ENCODE data around the gene RBM47.
"Not testable (repeated sequence)": the region's sequence is repeated elsewhere in the genome, so short reads cannot be mapped to it uniquely, and the experiment has no call there.

Gene RBM47

DNA sequence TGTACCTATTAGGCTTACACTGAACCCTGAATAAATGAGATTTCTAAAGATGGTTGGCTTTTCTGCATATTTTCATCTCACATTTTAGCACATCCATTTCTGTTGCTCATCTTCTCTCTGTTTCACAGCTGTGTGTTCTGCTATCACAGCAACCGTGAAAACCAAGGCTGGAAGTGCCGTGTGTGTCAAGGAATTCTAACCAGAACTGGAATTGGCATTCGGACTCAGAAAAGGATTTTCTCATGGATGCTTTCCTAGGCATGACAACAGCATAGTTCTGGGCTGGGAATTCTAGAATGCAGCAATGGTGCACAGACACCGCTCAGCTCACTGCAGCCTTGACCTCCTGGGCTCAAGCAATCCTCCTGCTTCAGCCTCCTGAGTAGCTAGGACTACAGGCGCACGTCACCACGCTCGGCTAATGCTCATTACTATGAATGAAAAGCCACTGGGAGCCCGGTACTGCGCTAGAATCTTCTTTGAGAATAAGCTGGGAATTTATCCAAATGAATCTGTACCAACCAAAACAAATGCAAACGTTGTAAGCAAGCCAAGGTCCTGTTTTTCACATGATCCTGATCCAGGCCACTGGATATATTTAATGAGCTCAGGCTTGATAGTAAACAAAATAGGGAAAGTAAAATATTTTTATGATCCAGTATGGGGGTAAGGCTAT, 105.2 kb downstream of the RBM47 start:
- no peak for DNase-seq

DNA sequence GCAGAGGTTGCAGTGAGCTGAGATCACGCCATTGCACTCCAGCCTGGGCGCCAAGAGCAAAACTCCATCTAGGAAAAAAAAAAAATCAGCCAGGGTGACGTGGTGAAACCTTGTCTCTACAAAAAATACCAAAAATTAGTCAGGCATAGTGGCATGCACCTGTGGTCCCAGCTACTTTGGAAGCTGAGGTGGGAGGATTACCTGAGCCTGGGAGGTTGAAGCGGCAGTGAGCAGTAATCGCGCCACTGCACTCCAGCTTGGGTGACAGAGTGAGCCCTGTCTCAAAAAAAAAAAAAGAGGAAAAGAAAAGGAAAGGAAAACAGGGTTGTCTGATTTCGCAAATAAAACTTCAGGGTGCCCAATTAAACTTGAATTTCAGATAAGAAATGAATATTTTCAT, 106.1 kb downstream of the RBM47 start:
- no peak for DNase-seq

DNA sequence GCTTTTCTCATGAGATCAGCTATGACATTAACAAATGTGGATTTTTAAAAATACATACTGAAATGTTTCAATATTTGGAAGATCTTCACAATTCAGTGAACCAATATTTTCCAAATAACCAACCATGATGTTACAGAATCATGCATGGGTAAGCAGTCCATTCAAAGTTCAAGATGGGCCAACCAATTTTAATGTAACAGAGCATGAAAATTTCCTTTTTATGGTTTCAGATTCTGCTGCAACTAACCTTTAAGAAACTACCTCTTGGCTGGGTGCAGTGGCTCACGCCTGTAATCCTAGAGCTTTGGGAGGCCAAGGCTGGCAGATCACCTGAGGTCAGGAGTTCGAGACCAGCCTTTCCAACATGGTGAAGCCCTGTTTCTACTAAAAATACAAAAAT, 107.7 kb downstream of the RBM47 start:
- DNase-seq, result no peak

DNA sequence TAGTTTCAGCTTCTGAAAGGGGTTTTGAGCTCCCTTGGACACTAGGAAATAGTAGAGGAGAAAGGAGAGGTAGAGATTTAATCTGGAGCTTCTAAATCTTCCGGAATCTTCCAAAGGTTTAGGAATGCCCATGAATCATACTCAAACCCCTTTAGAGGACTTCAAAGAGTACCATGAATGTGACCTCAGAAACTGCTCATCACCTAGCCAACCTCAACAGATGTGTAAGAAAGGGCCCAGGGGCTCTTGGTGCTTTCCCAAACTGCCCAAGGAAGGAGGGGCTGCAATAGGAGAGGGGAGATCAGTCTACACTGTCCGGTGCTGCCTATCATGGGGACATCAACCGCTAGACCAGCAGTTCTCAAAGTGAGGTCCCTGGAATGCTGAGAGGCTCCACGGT, 109.1 kb downstream of the RBM47 start:
- peak; percentile 63 for DNase-seq

DNA sequence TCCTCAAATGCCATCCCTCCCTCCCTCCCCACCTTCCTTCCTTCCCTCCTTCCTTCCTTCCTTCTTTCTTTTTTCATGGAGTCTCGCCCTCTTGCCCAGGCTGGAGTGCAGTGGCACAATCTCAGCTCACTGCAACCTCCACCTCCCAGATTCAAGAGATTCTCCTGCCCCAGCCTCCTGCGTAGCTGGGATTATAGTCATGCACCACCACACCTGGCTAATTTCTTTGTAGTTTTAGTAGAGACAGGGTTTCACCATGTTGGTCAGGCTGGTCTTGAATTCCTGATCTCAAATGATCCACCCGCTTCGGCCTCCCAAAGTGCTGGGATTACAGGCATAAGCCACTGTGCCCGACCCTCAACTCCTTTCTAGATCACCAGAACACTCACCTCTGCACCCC, 112.6 kb downstream of the RBM47 start:
- DNase-seq, result not testable (repeated sequence)

DNA sequence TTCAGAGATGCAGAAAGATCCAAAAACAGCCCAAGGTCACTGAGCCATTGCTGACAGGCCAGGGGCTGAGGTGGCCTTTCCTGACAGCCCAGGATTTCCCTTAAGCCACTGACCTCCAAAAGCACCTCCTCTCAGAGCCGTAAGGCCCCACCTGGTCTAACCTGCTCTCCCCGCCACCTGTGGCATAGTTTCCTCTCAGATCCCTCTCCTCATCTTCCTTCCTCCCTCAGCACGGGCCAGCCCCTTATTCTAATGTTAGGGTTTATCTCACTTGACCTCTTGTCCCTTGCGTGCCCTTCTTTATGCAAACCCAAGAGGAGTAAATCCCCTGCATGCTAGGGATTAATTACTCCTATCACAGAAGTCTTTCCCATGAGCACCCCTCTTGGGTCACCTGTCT, 113.0 kb downstream of the RBM47 start:
- no peak for DNase-seq

DNA sequence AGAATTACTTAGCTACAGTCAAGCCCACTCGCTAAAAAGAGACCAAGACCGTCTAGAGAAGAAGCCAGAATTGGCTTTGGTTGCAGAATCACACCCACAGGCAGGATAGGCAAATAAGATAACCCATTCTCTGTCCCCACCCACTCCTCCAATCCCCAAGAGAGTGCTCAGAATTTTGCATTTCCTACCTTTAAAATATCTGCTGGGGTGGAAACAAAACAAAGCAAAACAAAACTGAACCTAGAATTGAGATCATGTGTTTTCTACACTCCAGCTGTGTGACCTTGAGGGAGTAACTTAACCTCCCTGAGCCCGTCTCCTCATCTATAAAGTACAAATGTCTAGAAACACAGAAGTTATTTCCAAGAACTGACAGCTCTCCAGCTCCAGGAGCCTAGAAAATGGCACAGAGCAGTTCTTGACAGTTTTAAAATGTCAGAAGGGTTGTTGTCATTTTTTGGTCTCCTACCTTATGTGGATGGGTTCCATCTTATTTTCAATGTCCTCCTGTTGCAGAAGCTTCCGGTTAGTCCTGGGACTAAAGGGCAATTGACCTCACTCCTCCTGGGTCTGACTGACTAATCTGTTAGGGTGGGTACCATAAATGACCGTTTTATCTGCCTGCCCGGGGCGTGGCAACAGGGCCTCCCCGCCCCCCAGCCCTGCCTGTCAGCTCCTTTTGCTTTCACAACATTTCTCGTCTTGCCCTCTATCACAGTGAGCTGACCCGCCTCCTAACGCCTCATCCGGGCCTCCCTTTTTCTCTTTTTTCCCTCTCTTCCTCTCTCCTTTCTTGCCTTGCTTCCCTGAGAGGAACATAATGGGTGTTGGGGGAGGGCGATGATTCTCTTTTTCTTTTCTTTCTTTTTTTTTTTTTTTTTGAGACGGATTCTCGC, 114.0 kb downstream of the RBM47 start:
- peak; percentile 64 for DNase-seq

DNA sequence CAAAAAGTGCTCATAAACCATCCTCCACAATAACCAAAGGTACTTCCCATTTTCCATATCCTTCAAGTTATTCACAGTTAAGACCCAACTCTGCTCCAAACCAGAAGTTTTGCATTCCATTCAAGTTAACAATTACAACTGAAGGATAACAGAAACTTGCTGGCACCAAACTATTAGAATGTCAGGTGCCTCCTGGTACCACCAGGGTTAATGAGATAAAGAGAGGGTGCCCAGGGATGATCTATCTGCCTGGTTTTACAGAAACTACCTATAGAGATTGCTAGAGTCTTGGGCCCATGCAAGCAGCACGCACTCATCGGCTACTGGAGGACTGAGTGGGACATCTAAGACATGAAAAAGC, 114.6 kb downstream of the RBM47 start:
- DNase-seq, result no peak

DNA sequence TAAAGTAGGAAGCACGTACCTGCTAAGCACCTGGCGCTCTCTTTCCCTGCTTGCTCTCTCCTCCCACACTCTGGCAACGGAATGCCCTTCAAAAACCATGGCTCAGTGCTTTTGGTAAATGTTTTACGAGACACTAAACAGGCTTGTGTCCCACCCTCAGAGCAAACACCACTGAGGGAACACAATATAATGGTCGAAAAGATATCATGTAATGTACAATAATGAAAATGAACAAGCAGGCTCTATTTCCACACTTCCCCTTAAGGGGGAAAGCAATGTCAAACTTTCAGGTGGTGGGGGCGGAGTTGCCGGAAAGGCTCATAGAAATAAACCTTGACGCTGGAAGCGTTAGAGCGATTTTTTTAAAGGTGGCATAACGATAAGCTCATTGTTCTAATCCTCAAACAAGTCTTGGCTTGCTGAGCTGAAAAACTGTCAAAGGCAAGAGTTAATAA, 115.1 kb downstream of the RBM47 start:
- no peak for DNase-seq

DNA sequence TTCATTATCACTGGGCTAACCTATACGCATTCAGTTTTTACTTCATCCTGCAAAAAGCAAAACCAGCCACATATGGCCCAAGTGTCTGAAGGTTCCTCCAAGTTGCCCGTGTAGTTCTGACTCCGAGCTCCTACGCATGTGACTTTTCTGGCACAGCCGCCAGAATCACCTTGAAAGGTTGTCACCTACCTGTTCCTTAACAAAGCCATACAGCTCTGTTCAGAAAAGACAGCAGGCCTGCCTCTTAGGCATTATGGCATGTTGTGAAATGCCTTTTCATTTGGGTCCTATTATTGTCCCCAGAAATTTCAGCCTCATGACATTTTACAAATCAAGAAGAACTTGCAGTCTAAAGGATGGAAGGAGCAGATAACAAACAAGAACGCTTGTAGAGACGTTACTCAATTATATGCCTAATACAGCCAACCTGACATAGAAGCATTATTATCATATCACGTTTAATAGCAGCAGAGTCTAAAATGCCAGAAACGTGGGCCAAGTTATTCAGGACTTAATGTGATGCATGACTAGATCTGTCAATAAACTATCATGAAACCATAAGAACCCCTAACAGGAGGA, 118.5 kb downstream of the RBM47 start:
- no peak for DNase-seq

DNA sequence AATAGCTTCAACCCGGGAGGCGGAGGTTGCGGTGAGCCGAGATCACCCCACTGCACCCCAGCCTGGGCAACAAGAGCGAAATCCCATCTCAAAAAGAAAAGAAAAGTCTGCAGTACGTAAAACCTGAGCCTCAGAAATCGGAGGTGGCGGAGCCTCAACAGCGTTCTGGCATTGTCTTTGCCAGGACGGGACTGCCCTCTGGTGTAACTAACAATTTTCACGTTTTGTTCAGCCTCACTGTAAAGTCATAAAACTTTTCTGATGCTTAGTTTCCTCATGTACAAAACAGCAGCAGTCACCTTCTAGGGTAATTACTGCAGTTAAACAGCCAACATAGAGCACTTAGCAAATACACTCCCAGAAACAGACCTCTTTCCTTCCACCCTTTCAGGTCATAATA, 121.7 kb downstream of the RBM47 start:
- no peak for DNase-seq

DNA sequence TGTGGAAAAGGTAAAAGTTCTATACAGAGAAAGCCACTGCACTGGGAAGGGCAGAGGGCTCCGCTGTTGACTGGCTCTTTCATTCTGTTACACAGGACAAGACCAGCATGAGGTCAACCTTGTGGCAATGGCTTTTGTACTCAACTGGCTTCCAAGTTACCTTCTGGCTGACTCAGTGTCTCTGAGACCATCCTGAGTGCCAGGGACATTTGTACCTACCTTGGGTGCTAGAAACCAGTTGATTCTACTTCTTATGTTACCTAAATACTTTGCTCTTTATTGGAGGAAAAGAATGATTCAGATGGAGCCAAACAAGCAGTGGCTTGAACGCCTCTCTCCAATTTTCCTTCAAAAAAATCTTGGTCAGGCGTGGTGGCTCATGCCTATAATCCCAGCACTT, 123.2 kb downstream of the RBM47 start:
- no peak for DNase-seq

DNA sequence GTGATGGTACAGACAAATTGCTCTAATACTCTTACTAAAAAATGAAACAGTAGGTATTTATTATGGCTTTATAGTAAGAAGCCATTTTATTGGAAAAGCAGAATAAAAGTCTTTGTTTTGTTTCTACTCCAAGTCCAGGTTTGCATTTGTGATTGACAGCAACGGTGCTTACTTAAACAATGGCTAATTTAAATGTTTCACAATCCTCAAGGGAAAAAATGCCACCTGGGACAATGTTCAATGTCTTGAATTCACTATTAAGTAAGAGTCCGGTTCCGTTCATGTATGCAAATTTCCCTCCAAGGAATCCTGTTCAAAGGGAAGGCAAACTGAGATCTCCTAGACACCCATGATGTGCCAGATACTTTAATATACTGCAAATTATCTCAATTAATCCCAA, 123.6 kb downstream of the RBM47 start:
- DNase-seq, result no peak

DNA sequence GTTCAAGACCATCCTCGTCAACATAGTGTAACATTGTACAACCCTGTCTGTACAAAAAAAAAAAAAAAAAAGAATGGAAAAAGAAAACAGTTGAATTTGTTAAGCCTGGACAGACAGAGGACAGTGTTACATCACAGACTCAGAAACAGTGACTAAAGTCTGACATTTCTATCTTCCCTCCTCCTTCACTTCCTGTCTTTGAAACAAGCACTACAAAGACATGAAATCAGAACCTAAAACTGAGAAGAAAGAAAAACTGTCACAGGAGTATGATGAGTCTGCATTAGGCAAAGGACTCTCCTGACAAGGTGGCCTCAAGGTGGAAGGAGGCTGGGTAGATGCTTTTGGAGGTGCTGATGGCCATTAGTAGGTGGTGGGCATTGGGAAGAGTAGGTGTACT, 126.7 kb downstream of the RBM47 start:
- DNase-seq, result no peak

DNA sequence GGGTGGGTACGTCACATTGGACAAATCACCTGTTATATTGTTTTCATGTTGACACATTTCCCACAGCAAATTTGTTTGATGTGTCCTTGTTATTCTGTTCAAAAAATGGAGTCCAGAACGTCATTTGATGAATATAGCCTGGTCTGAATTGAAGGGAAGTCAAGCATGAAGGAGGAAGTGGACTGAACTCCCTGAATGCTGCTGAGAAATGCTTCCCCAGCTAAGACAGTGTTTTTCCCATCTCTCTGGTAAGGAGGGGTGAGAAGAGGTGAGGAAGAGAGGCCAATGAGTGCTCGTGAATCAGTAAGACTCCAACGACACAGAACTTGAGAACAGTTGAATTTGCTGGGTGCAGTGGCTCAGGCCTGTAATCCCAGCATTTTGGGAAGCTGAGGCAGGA, 127.4 kb downstream of the RBM47 start:
- DNase-seq, result no peak

DNA sequence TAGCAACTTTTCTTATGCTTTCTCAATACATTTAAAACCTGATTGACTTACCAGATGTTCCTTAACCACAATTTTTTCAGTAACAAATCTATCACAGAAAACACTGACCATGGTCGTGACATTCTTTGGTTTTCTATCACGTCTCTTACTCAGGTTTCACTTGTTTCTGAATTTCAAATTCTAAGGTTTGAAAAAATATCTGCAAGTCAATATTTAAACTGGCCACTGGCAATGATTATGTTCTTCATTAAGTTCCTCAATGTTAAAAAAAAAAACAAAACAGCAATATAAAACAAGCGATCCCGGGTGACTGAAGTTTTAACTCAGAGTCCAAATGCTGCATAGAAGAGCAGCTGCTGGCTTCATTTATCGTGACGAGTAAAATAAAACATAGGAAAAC, 128.9 kb downstream of the RBM47 start:
- DNase-seq, result no peak

DNA sequence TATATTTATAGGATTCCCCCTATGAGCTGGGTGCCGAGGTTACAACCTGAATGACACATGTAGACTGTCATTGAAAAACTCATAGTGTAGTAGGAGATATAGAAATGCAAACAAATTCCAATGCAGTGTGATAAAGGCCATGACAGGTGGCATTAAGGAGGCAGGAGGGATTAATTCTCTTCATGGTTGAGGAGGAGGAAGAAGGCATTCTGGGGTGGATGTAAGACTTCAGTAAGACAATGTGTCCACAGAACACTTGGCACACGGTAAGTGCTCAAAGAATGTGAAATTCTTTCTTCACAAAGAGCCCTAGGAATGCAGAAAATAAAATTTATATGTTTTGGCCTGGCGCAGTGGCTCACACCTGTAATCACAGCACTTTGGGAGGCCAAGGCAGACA, 136.5 kb downstream of the RBM47 start:
- no peak for DNase-seq

DNA sequence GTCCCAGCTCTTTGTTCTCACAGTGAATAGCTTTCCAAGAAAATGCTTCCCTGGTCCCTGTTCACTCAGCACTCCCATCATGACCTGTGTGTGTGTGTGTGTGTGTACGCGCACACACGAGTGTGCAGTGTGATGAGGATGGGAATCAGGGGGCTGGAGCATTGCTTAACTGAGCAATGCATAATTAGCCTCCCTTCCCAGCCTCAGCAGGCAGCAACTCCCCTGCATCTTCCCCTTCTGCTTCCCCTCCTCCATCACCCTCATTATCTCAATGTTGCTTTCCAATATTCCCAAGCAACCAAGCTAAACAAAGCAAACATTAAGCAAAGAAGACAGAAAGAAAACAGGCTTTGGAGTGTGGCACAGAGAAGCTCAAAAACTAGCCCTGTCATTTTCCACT, 137.0 kb downstream of the RBM47 start:
- no peak for DNase-seq

DNA sequence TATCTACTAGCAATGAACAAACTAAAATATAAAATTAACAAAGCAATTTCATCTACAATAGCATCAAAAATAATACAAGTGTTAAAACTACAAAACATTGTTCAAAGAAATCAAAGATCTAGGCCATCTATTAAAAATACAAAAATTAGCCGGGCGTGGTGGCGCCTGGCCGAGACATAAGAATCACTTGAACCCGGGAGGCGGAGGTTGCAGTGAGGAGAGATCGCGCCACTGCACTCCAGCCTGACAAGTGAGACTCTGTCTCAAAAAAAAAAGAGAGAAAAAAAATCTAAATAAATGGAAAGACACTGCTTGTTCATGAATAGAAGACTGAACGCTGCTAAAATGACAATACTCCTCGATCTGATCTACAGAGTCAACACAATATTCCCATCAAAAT, 139.2 kb downstream of the RBM47 start:
- no peak for DNase-seq

DNA sequence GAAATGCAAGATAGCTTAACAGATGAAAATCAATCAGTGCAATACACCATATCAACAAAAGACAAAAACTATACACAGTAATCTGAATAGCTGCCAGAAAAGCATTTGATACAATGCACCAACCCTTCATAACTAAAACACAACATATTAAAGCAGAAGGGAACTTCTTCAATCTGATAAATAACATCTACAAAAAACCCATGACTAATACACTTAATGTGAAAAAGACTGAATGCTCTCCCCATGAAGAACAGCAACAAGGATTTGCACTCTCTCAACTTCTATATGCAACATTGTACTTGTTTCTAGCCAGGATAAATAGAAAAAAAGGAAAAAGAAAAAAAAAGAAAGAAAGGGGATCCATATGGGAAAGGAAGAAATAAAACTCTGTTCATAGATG, 139.7 kb downstream of the RBM47 start:
- DNase-seq, result no peak

DNA sequence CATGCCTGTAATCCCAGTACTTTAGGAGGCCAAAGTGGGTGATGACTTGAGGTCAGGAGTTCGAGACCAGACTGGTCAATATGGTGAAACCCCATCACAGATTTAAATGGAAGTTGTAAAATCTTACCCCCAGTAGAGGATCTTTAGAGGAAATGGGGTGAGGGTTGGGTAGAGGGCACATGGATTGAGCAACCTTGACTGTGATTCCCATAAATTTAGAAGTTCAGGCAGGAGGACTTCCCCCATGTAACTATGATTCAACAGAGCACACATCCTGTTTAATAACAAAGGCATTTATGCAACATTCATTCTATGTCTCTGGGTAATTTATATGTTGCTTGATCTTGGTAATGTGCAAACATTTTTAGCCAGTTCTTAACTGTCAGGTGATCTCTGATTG, 143.1 kb downstream of the RBM47 start:
- DNase-seq, result no peak

DNA sequence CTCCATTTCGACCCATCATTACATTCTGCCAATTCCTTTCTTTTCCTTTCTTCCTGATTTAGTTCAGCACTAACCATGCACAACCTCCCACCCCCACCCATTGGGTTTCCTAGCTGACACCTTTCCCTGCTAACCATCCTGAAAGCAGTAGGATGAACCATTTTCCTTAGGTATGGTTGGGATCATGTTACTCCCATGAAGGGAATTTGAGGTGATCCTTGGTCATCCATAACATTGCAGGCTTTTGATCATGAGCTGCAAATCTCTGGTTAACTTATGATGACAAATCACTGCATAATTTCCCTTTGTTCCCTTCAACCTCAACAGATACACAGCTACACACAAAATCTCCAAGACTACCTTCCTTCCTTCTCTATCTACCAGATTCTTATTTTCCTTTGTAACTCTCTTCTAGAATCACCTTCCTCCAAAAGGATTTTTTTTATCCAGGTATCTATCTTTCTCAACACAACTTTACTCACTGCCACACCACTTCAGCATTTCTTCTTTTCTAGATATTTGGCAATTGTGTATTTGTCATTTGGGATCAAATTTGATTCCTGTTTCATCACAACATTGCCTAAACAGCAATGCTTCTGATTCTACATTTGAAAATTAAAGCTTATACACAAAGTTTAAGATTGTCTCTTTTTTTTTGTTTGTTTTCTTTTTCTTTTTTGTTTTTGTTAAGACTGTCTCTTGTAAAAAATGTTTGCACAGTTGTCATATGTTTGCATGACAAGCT, 145.1 kb downstream of the RBM47 start:
- DNase-seq, result no peak

DNA sequence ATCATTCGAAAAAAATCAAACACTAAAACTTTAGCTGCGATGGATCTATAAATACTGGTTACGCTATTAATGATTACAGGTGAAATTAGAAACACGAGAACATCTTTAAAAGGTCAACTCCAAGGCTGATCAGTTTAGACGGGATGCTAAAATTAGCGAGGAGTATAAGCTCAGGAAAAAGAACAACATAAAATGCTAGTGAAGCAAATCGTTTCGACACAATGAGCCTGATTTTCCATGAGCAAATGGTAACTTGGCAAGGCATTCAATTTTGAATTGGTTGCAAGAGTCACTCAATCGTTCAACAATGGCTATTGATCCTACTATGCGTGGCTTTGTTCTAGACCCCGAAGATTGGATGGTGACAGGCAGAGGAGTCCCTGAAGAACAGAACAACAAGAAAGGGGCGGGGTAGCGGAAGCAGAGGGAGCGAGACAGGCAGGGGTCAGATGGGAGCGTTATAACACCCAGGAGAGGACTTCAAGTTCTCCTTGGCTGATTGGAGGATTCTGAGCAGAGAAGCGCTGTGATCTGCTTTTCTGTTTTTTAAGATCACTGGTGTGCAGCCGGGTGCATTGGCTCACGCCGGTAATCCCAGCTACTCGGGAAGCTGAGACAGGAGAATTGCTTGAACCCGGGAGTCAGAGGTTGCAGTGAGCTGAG, 146.5 kb downstream of the RBM47 start:
- no peak for DNase-seq

Measured in islet precursor cell (in vitro differentiated cells).